HepG2 (cell line): ENCODE measurements around the gene HYPK. TPM values are rescaled to one million over a fixed set of nuclear protein-coding genes. Genes with fewer than 3 reads are reported as not detected.

ENCODE experiments used
- ATF7-NPFF ChIP-seq: sonication (generic); formaldehyde crosslinking; IDR thresholded peaks from 2 replicates; pipeline ENCODE4 v1.8.1; 2023; ENCODE audit warnings: mild to moderate bottlenecking, low read depth, missing genetic modification reagents, moderate library complexity
- CBX1 ChIP-seq: IDR thresholded peaks from one replicate; pipeline ENCODE4 v1.6.1; 2016; ENCODE audit warnings: antibody characterized with exemption, low read depth
- CENPX ChIP-seq: sonication (generic); formaldehyde crosslinking; IDR thresholded peaks from 2 replicates; pipeline ENCODE4 v1.9.0; 2021; ENCODE audit warnings: mild to moderate bottlenecking, missing genetic modification reagents, moderate library complexity
- ELF3 ChIP-seq: IDR thresholded peaks from 2 replicates; pipeline ENCODE4 v1.6.1; 2016; ENCODE audit warnings: missing genetic modification reagents, missing compliant biosample characterization
- ETV5 ChIP-seq: IDR thresholded peaks from 2 replicates; pipeline ENCODE4 v1.6.1; 2018; ENCODE audit warnings: missing biosample characterization, missing genetic modification reagents, inconsistent platforms, borderline replicate concordance
- HOMEZ ChIP-seq: IDR thresholded peaks from 2 replicates; pipeline ENCODE4 v1.6.1; 2016; ENCODE audit warnings: low read depth
- KLF13 ChIP-seq: sonication (generic); formaldehyde crosslinking; IDR thresholded peaks from 2 replicates; pipeline ENCODE4 v1.4.0; 2020; ENCODE audit warnings: mild to moderate bottlenecking, missing genetic modification reagents
- NFE2L2 ChIP-seq: fragments of 150-350 bp; IDR thresholded peaks from 2 replicates; pipeline ENCODE4 v1.6.1; 2014; ENCODE audit warnings: low read length
- PCBP1 ChIP-seq: fragments of 200-400 bp; formaldehyde crosslinking; IDR thresholded peaks from 2 replicates; pipeline ENCODE4 v1.6.1; 2017; ENCODE audit warnings: mild to moderate bottlenecking, low read depth, low read length, borderline replicate concordance
- POLR2AphosphoS2 ChIP-seq: IDR thresholded peaks from 2 replicates; pipeline ENCODE4 v1.6.1; 2011; ENCODE audit warnings: low read depth, low read length, improper control_type of control experiment
- RBFOX2 ChIP-seq: fragments of 200-400 bp; formaldehyde crosslinking; IDR thresholded peaks from 2 replicates; pipeline ENCODE4 v1.6.1; 2017; ENCODE audit warnings: low read depth, mild to moderate bottlenecking, low read length
- SMARCC2 ChIP-seq: fragments of 450-650 bp; IDR thresholded peaks from 2 replicates; pipeline ENCODE4 v1.6.1; 2017; ENCODE audit warnings: antibody characterized with exemption, mild to moderate bottlenecking
- SP5 ChIP-seq: IDR thresholded peaks from 2 replicates; pipeline ENCODE4 v1.6.1; 2016; ENCODE audit warnings: low read depth, borderline replicate concordance
- ZFAT ChIP-seq: sonication (generic); formaldehyde crosslinking; conservative IDR thresholded peaks from 2 replicates; pipeline ENCODE4 v1.8.1; 2023; ENCODE audit warnings: missing genetic modification reagents, inconsistent platforms
- ZNF121 ChIP-seq: sonication (generic); formaldehyde crosslinking; IDR thresholded peaks from 2 replicates; pipeline ENCODE4 v1.5.0; 2020; ENCODE audit warnings: mild to moderate bottlenecking, missing genetic modification reagents
- ZNF232 ChIP-seq: sonication (generic); formaldehyde crosslinking; IDR thresholded peaks from 2 replicates; pipeline ENCODE4 v1.4.0; 2020; ENCODE audit warnings: missing genetic modification reagents, borderline replicate concordance
- ZNF460 ChIP-seq: sonication (generic); formaldehyde crosslinking; IDR thresholded peaks from 2 replicates; pipeline ENCODE4 v1.5.1; 2020; ENCODE audit warnings: missing genetic modification reagents, mild to moderate bottlenecking, borderline replicate concordance
- polyA plus RNA-seq, 8 experiments: library from polyadenylated mRNA; depleted of rRNA in 3 of 8; stranded (reverse) in 7 of 8; unstranded in 1 of 8; fragments of >200 nt; fragmentation: Illumina TruSeq in 4 of 8; extraction: Trizol in 4 of 8; gene quantifications; 2 replicates each; pipeline versions ENCODE4 v1.2.1 to v1.2.3, GENCODE V29; 2011 to 2016; ENCODE audit warnings: low read depth in 4 of 8, missing spikeins in 1 of 8, mixed read lengths in 1 of 8; ENCODE audit not compliant: insufficient read depth in 1 of 8
- total RNA-seq, 5 experiments: library from RNA; depleted of rRNA; stranded (reverse); fragments of >200 nt; fragmentation: Illumina TruSeq; extraction: Trizol; gene quantifications; 2 replicates each; pipeline ENCODE4 v1.2.3, GENCODE V29; 2016; ENCODE audit warnings: low read depth in 1 of 5
- TF ChIP-seq, protein P1 (sequence below): sonication (generic); formaldehyde crosslinking; IDR thresholded peaks from 2 replicates; pipeline ENCODE4 v1.4.0; 2020; ENCODE audit warnings: missing genetic modification reagents, borderline replicate concordance
- TF ChIP-seq, protein P2 (sequence below): sonication (generic); formaldehyde crosslinking; IDR thresholded peaks from 2 replicates; pipeline ENCODE4 v1.8.1; 2023; ENCODE audit warnings: missing genetic modification reagents, mild to moderate bottlenecking, borderline replicate concordance
- TF ChIP-seq, protein P3 (sequence below): sonication (generic); formaldehyde crosslinking; IDR thresholded peaks from 2 replicates; pipeline ENCODE4 v1.4.0; 2020; ENCODE audit warnings: missing genetic modification reagents, borderline replicate concordance

Gene HYPK
- total and polyA plus RNA-seq, 2 of the 13 experiments (the other 11 are each of a cell fraction or from before 2014, with no cell fraction given), result 13.5 to 16.5 TPM

GRCh38 chr15:43792761-43793476, 7.5 kb upstream of the HYPK start (continued):
- no peak for TF ChIP-seq ATF7-NPFF
- no peak for TF ChIP-seq HOMEZ (CRISPR knock-in tag)
- no peak for TF ChIP-seq NFE2L2
- TF ChIP-seq CENPX, result no peak
- TF ChIP-seq, protein P1, sequence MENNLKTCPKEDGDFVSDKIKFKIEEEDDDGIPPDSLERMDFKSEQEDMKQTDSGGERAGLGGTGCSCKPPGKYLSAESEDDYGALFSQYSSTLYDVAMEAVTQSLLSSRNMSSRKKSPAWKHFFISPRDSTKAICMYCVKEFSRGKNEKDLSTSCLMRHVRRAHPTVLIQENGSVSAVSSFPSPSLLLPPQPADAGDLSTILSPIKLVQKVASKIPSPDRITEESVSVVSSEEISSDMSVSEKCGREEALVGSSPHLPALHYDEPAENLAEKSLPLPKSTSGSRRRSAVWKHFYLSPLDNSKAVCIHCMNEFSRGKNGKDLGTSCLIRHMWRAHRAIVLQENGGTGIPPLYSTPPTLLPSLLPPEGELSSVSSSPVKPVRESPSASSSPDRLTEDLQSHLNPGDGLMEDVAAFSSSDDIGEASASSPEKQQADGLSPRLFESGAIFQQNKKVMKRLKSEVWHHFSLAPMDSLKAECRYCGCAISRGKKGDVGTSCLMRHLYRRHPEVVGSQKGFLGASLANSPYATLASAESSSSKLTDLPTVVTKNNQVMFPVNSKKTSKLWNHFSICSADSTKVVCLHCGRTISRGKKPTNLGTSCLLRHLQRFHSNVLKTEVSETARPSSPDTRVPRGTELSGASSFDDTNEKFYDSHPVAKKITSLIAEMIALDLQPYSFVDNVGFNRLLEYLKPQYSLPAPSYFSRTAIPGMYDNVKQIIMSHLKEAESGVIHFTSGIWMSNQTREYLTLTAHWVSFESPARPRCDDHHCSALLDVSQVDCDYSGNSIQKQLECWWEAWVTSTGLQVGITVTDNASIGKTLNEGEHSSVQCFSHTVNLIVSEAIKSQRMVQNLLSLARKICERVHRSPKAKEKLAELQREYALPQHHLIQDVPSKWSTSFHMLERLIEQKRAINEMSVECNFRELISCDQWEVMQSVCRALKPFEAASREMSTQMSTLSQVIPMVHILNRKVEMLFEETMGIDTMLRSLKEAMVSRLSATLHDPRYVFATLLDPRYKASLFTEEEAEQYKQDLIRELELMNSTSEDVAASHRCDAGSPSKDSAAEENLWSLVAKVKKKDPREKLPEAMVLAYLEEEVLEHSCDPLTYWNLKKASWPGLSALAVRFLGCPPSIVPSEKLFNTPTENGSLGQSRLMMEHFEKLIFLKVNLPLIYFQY (CRISPR knock-in tag), result no peak
- TF ChIP-seq KLF13 (CRISPR knock-in tag), result no peak
- TF ChIP-seq ZNF460 (CRISPR knock-in tag), result no peak
- no peak for TF ChIP-seq ZNF121 (CRISPR knock-in tag)
- TF ChIP-seq CBX1, result no peak
- TF ChIP-seq, protein P2, sequence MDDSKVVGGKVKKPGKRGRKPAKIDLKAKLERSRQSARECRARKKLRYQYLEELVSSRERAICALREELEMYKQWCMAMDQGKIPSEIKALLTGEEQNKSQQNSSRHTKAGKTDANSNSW (CRISPR knock-in tag), result no peak
- TF ChIP-seq PCBP1, result 0 out of 2 replicates have a peak, but pooled peaks have one; percentile 56
- TF ChIP-seq RBFOX2, result peak; percentile 26
- TF ChIP-seq SP5 (CRISPR knock-in tag), result no peak
- 0 out of 2 replicates have a peak, but pooled peaks have one; percentile 7 for TF ChIP-seq ETV5
- TF ChIP-seq, protein P3, sequence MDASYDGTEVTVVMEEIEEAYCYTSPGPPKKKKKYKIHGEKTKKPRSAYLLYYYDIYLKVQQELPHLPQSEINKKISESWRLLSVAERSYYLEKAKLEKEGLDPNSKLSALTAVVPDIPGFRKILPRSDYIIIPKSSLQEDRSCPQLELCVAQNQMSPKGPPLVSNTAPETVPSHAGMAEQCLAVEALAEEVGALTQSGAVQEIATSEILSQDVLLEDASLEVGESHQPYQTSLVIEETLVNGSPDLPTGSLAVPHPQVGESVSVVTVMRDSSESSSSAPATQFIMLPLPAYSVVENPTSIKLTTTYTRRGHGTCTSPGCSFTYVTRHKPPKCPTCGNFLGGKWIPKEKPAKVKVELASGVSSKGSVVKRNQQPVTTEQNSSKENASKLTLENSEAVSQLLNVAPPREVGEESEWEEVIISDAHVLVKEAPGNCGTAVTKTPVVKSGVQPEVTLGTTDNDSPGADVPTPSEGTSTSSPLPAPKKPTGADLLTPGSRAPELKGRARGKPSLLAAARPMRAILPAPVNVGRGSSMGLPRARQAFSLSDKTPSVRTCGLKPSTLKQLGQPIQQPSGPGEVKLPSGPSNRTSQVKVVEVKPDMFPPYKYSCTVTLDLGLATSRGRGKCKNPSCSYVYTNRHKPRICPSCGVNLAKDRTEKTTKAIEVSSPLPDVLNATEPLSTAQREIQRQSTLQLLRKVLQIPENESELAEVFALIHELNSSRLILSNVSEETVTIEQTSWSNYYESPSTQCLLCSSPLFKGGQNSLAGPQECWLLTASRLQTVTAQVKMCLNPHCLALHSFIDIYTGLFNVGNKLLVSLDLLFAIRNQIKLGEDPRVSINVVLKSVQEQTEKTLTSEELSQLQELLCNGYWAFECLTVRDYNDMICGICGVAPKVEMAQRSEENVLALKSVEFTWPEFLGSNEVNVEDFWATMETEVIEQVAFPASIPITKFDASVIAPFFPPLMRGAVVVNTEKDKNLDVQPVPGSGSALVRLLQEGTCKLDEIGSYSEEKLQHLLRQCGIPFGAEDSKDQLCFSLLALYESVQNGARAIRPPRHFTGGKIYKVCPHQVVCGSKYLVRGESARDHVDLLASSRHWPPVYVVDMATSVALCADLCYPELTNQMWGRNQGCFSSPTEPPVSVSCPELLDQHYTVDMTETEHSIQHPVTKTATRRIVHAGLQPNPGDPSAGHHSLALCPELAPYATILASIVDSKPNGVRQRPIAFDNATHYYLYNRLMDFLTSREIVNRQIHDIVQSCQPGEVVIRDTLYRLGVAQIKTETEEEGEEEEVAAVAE (CRISPR knock-in tag), result 0 out of 2 replicates have a peak, but pooled peaks have one; percentile 14
- peak; percentile 81; the same call in 1 of the 2 replicates for TF ChIP-seq ZFAT (CRISPR knock-in tag)
- TF ChIP-seq SMARCC2, result no peak
- peak; percentile 14; the same call in 1 of the 2 replicates for TF ChIP-seq ZNF232 (CRISPR knock-in tag)
- no peak for TF ChIP-seq POLR2AphosphoS2
- no peak for TF ChIP-seq ELF3
